K562 (cell line): Measurements from ENCODE around the gene CTCF. TPM values are rescaled to one million over a fixed set of nuclear protein-coding genes. Genes with fewer than 3 reads are reported as not detected.

Experiments used
- FOS ChIP-seq: IDR thresholded peaks from 3 replicates; pipeline ENCODE4 v1.6.1; 2011; ENCODE audit not compliant: insufficient read length; ENCODE audit errors: extremely low read depth
- RBFOX2 ChIP-seq: fragments of 200-400 bp; formaldehyde crosslinking; IDR thresholded peaks from 2 replicates; pipeline ENCODE4 v1.6.1; 2017; ENCODE audit warnings: low read depth, mild to moderate bottlenecking, low read length, moderate library complexity
- SIX5 ChIP-seq, 2 experiments: IDR thresholded peaks; 2 replicates each; pipeline ENCODE4 v1.6.1; 2011; ENCODE audit warnings: low read length in 2 of 2, borderline replicate concordance in 1 of 2, low read depth in 1 of 2, mild to moderate bottlenecking in 1 of 2, moderate library complexity in 1 of 2; ENCODE audit not compliant: insufficient read depth in 1 of 2
- TEAD2 ChIP-seq: fragments of 450-650 bp; IDR thresholded peaks from 2 replicates; pipeline ENCODE4 v1.6.1; 2016; ENCODE audit warnings: missing genetic modification characterization, control low read depth, missing compliant biosample characterization
- ZNF232 ChIP-seq: sonication (generic); formaldehyde crosslinking; IDR thresholded peaks from 2 replicates; pipeline ENCODE4 v1.8.0; 2022; ENCODE audit warnings: mild to moderate bottlenecking, missing genetic modification reagents
- ZNF699 ChIP-seq: fragments of 250-450 bp; sonication (Bioruptor Pico); IDR thresholded peaks from 2 replicates; pipeline ENCODE4 v1.8.0; 2021; ENCODE audit warnings: mild to moderate bottlenecking, moderate library complexity; ENCODE audit not compliant: insufficient replicate concordance
- polyA plus RNA-seq, 8 experiments: library from polyadenylated mRNA; depleted of rRNA in 4 of 8; stranded (reverse) in 5 of 8; unstranded in 3 of 8; fragments of >200 nt; fragmentation: Nextera tagmentation in 2 of 8; fragmentation: Illumina TruSeq in 1 of 8; extraction: Ambion mirVana in 2 of 8; extraction: Trizol in 1 of 8; gene quantifications; 2 replicates each; pipeline versions ENCODE4 v1.2.1 to v1.2.3, GENCODE V29; 2011 to 2014; ENCODE audit warnings: inconsistent platforms in 1 of 8, missing spikeins in 1 of 8
- total RNA-seq, 7 experiments: library from RNA; depleted of rRNA in 6 of 7; stranded (reverse); fragments of >200 nt in 6 of 7; fragmentation: Illumina TruSeq in 2 of 7; extraction: Trizol in 2 of 7; gene quantifications; 2 replicates each; pipeline versions ENCODE4 v1.2.1 to v1.2.3, GENCODE V29; 2011 to 2021; ENCODE audit warnings: low replicate concordance in 1 of 7
- TF ChIP-seq, protein P1 (sequence below): fragments of 150-350 bp; IDR thresholded peaks from 2 replicates; pipeline ENCODE4 v1.6.1; 2014; ENCODE audit warnings: low read depth, mild to moderate bottlenecking, low read length, borderline replicate concordance
- TF ChIP-seq, protein P2 (sequence below): fragments of 250-450 bp; sonication (Bioruptor Pico); IDR thresholded peaks from 2 replicates; pipeline ENCODE4 v1.4.0; 2020; ENCODE audit warnings: mild to moderate bottlenecking, moderate library complexity, borderline replicate concordance
- TF ChIP-seq, protein P3 (sequence below): fragments of 250-450 bp; sonication (Bioruptor Pico); IDR thresholded peaks from 2 replicates; pipeline ENCODE4 v1.4.0; 2020

The CTCF gene
- total and polyA plus RNA-seq, 9 of the 15 experiments (the other 6 are each of a cell fraction or from before 2014, with no cell fraction given), result 7.8 to 49.2 (median 33.9) TPM

DNA sequence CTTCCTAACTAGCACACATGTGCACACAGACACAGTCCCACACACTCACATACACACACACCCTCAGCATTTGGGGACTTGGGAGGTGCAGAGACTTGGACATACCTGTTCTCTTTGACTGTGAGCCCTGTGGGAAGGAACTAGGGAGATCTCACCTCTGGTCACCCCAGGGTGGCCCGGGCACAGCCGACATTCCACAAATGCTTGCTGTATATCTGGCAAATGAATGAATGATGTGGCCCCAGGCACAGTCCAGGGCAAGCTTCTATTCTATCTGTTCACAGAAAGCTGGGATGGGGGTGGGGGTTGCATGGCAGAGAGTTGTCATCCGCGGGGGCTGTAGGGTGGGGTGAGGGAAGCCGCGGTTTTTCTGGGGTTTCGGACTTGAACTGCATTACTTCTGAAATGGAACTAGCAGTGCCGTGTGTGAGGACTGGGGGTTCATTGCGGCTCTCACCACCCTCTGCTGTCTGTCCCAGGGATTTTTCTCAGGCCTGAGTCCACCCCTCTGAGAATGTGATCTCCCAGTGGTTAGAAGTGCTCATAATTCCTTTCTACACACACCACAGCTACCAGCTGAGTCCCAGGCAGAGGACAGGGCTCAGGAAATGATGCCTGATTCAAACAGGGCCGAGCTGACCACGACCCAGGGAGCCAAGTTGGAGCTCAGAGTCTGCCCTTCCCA lies 37.0 kb upstream of the CTCF start (continued):
- TF ChIP-seq, protein P1, sequence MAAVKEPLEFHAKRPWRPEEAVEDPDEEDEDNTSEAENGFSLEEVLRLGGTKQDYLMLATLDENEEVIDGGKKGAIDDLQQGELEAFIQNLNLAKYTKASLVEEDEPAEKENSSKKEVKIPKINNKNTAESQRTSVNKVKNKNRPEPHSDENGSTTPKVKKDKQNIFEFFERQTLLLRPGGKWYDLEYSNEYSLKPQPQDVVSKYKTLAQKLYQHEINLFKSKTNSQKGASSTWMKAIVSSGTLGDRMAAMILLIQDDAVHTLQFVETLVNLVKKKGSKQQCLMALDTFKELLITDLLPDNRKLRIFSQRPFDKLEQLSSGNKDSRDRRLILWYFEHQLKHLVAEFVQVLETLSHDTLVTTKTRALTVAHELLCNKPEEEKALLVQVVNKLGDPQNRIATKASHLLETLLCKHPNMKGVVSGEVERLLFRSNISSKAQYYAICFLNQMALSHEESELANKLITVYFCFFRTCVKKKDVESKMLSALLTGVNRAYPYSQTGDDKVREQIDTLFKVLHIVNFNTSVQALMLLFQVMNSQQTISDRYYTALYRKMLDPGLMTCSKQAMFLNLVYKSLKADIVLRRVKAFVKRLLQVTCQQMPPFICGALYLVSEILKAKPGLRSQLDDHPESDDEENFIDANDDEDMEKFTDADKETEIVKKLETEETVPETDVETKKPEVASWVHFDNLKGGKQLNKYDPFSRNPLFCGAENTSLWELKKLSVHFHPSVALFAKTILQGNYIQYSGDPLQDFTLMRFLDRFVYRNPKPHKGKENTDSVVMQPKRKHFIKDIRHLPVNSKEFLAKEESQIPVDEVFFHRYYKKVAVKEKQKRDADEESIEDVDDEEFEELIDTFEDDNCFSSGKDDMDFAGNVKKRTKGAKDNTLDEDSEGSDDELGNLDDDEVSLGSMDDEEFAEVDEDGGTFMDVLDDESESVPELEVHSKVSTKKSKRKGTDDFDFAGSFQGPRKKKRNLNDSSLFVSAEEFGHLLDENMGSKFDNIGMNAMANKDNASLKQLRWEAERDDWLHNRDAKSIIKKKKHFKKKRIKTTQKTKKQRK, result no peak
- TF ChIP-seq, protein P2, sequence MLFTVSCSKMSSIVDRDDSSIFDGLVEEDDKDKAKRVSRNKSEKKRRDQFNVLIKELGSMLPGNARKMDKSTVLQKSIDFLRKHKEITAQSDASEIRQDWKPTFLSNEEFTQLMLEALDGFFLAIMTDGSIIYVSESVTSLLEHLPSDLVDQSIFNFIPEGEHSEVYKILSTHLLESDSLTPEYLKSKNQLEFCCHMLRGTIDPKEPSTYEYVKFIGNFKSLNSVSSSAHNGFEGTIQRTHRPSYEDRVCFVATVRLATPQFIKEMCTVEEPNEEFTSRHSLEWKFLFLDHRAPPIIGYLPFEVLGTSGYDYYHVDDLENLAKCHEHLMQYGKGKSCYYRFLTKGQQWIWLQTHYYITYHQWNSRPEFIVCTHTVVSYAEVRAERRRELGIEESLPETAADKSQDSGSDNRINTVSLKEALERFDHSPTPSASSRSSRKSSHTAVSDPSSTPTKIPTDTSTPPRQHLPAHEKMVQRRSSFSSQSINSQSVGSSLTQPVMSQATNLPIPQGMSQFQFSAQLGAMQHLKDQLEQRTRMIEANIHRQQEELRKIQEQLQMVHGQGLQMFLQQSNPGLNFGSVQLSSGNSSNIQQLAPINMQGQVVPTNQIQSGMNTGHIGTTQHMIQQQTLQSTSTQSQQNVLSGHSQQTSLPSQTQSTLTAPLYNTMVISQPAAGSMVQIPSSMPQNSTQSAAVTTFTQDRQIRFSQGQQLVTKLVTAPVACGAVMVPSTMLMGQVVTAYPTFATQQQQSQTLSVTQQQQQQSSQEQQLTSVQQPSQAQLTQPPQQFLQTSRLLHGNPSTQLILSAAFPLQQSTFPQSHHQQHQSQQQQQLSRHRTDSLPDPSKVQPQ, result no peak
- TF ChIP-seq ZNF699 (CRISPR knock-in tag), result no peak
- TF ChIP-seq, protein P3, sequence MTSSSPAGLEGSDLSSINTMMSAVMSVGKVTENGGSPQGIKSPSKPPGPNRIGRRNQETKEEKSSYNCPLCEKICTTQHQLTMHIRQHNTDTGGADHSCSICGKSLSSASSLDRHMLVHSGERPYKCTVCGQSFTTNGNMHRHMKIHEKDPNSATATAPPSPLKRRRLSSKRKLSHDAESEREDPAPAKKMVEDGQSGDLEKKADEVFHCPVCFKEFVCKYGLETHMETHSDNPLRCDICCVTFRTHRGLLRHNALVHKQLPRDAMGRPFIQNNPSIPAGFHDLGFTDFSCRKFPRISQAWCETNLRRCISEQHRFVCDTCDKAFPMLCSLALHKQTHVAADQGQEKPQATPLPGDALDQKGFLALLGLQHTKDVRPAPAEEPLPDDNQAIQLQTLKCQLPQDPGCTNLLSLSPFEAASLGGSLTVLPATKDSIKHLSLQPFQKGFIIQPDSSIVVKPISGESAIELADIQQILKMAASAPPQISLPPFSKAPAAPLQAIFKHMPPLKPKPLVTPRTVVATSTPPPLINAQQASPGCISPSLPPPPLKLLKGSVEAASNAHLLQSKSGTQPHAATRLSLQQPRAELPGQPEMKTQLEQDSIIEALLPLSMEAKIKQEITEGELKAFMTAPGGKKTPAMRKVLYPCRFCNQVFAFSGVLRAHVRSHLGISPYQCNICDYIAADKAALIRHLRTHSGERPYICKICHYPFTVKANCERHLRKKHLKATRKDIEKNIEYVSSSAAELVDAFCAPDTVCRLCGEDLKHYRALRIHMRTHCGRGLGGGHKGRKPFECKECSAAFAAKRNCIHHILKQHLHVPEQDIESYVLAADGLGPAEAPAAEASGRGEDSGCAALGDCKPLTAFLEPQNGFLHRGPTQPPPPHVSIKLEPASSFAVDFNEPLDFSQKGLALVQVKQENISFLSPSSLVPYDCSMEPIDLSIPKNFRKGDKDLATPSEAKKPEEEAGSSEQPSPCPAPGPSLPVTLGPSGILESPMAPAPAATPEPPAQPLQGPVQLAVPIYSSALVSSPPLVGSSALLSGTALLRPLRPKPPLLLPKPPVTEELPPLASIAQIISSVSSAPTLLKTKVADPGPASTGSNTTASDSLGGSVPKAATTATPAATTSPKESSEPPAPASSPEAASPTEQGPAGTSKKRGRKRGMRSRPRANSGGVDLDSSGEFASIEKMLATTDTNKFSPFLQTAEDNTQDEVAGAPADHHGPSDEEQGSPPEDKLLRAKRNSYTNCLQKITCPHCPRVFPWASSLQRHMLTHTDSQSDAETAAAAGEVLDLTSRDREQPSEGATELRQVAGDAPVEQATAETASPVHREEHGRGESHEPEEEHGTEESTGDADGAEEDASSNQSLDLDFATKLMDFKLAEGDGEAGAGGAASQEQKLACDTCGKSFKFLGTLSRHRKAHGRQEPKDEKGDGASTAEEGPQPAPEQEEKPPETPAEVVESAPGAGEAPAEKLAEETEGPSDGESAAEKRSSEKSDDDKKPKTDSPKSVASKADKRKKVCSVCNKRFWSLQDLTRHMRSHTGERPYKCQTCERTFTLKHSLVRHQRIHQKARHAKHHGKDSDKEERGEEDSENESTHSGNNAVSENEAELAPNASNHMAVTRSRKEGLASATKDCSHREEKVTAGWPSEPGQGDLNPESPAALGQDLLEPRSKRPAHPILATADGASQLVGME (CRISPR knock-in tag), result no peak
- TF ChIP-seq RBFOX2, result no peak
- TF ChIP-seq ZNF232 (CRISPR knock-in tag), result no peak
- no peak for TF ChIP-seq FOS
- TF ChIP-seq TEAD2 (tag), result no peak
- no peak for TF ChIP-seq SIX5 (IDR thresholded peaks at IDR 0.05; ENCODE audit: borderline replicate concordance in 1 of 2, insufficient read depth in 1 of 2, low read depth in 1 of 2, low read length in 2 of 2)
